Activated CD8-positive, alpha-beta memory T cell treated with anti-CD3 and anti-CD28 coated beads, Interleukin-2, amount 50 U/mL, for 24 hours (primary cell): Measurements from ENCODE around the gene MAP3K14.
"Not testable (repeated sequence)": the region's sequence is repeated elsewhere in the genome, so short reads cannot be mapped to it uniquely, and the experiment has no call there.

ENCODE experiments used
- DNase-seq: peaks from one replicate; pipeline ENCODE4 v3.0.0-alpha.2; 2020; ENCODE audit errors: extremely low read depth

Gene MAP3K14

GRCh38 chr17:45315648-45316433 is 979 bp downstream of the MAP3K14 start:
- DNase-seq = no peak

GRCh38 chr17:45314741-45315647 is 1.8 kb downstream of the MAP3K14 start:
- DNase-seq = no peak

- DNase-seq = no peak
Observed at GRCh38 chr17:45313996-45314740, 2.7 kb downstream of the MAP3K14 start.

GRCh38 chr17:45313421-45313771 is 3.4 kb downstream of the MAP3K14 start:
- DNase-seq = no peak

- no peak for DNase-seq
Observed at GRCh38 chr17:45312477-45313420, 4.1 kb downstream of the MAP3K14 start.

GRCh38 chr17:45311760-45312476 is 4.9 kb downstream of the MAP3K14 start:
- peak; percentile 75 for DNase-seq

GRCh38 chr17:45311401-45311759 is 5.4 kb downstream of the MAP3K14 start:
- no peak for DNase-seq

- DNase-seq = no peak
Observed at GRCh38 chr17:45310380-45311324, 6.2 kb downstream of the MAP3K14 start.

GRCh38 chr17:45309400-45309799 is 7.4 kb downstream of the MAP3K14 start:
- no peak for DNase-seq

- DNase-seq = no peak
Observed at GRCh38 chr17:45308840-45309239, 8.0 kb downstream of the MAP3K14 start.

- no peak for DNase-seq
Observed at GRCh38 chr17:45308016-45308365, 8.8 kb downstream of the MAP3K14 start.

GRCh38 chr17:45307290-45308015 is 9.4 kb downstream of the MAP3K14 start:
- DNase-seq = no peak

- no peak for DNase-seq
Observed at GRCh38 chr17:45306623-45307022, 10.2 kb downstream of the MAP3K14 start.

- DNase-seq = no peak
Observed at GRCh38 chr17:45306094-45306493, 10.7 kb downstream of the MAP3K14 start.

- no peak for DNase-seq
Observed at GRCh38 chr17:45305530-45306087, 11.2 kb downstream of the MAP3K14 start.

GRCh38 chr17:45302649-45303173 is 14.1 kb downstream of the MAP3K14 start:
- no peak for DNase-seq

GRCh38 chr17:45302220-45302619 is 14.6 kb downstream of the MAP3K14 start:
- DNase-seq = not testable (repeated sequence)

- DNase-seq = no peak
Observed at GRCh38 chr17:45301674-45302073, 15.1 kb downstream of the MAP3K14 start.
